SJSA1 (cell line): ENCODE measurements around the gene CPT1A. TPM values are rescaled to one million over a fixed set of nuclear protein-coding genes. Genes with fewer than 3 reads are reported as not detected.

Experiments
- total RNA-seq: library from RNA; depleted of rRNA; stranded (reverse); fragments of >200 nt; shearing (Covaris generic); gene quantifications from 2 replicates; pipeline ENCODE4 v1.2.3, GENCODE V29; 2014; rRNA removed

CPT1A gene
- total RNA-seq, 1 experiment from 2014 or later = 61.1 TPM

Other genes with a start within 250 kb of the CPT1A start
- gene GAL, start 157.4 kb downstream of the CPT1A start, total RNA-seq = not detected in 2 replicates
- 5.0 and 6.7 TPM in 2 replicates for gene TESMIN, start 90.4 kb downstream of the CPT1A start, total RNA-seq
- 139 and 170 TPM in 2 replicates for gene MRPL21, start 61.9 kb upstream of the CPT1A start, total RNA-seq
- gene IGHMBP2, start 62.0 kb upstream of the CPT1A start, total RNA-seq = 16.4 and 30.2 TPM in 2 replicates
- gene MRGPRD, start 139.1 kb upstream of the CPT1A start, total RNA-seq = not detected in 2 replicates
- 25.8 and 27.4 TPM in 2 replicates for gene MRGPRF, start 171.3 kb upstream of the CPT1A start, total RNA-seq
- gene TPCN2, start 207.0 kb upstream of the CPT1A start, total RNA-seq = 21.7 and 24.1 TPM in 2 replicates